GM23338 (cell line): Measurements from ENCODE around the gene UAP1. TPM values are rescaled to one million over a fixed set of nuclear protein-coding genes. Genes with fewer than 3 reads are reported as not detected.

ENCODE experiments used
- ATAC-seq: fragments of 200-7000 bp; cut with Tn5 transposase; 3 replicates; pipeline ENCODE4 v1.9.1; 2020
- DNase-seq: peaks from one replicate; pipeline ENCODE4 v3.0.0-alpha.2; 2015; ENCODE audit warnings: low spot score
- H2AFZ ChIP-seq: fragments of 200-600 bp; sonication (generic); 2 replicates; pipeline ENCODE4 v1.8.0; 2016; ENCODE audit warnings: antibody characterized with exemption, mild to moderate bottlenecking, moderate library complexity
- H3F3A ChIP-seq: fragments of 200-600 bp; sonication (generic); replicated peaks from 2 replicates; pipeline ENCODE4 v1.8.0; 2017; ENCODE audit warnings: antibody characterized with exemption, mixed run types, low read depth
- H3K27ac ChIP-seq: fragments of 200-600 bp; sonication (generic); 2 replicates; pipeline ENCODE4 v1.6.1; 2016; ENCODE audit warnings: low read depth
- H3K27me3 ChIP-seq: fragments of 200-600 bp; sonication (generic); 2 replicates; pipeline ENCODE4 v1.8.0; 2016; ENCODE audit warnings: mild to moderate bottlenecking, mixed run types, moderate library complexity; ENCODE audit not compliant: insufficient read depth
- H3K36me3 ChIP-seq: fragments of 200-600 bp; sonication (generic); 2 replicates; pipeline ENCODE4 v1.8.0; 2016; ENCODE audit warnings: mild to moderate bottlenecking; ENCODE audit not compliant: insufficient read depth
- H3K4me1 ChIP-seq: fragments of 200-600 bp; sonication (generic); 2 replicates; pipeline ENCODE4 v1.8.0; 2016; ENCODE audit warnings: mild to moderate bottlenecking, moderate library complexity; ENCODE audit not compliant: insufficient read depth
- H3K4me2 ChIP-seq: fragments of 200-600 bp; sonication (generic); 2 replicates; pipeline ENCODE4 v1.7.1; 2017; ENCODE audit warnings: mixed run types
- H3K4me3 ChIP-seq: fragments of 200-600 bp; sonication (generic); 2 replicates; pipeline ENCODE4 v1.6.1; 2016; ENCODE audit warnings: mixed run types
- H3K79me2 ChIP-seq: fragments of 200-600 bp; sonication (generic); replicated peaks from 2 replicates; pipeline ENCODE4 v1.8.0; 2017; ENCODE audit warnings: mild to moderate bottlenecking; ENCODE audit not compliant: insufficient read depth
- H3K9me2 ChIP-seq: fragments of 200-600 bp; sonication (generic); 2 replicates; pipeline ENCODE4 v1.8.0; 2017; ENCODE audit not compliant: insufficient read depth
- H4K20me1 ChIP-seq: fragments of 200-600 bp; sonication (generic); replicated peaks from 2 replicates; pipeline ENCODE4 v1.8.0; 2017; ENCODE audit warnings: mild to moderate bottlenecking; ENCODE audit not compliant: insufficient read depth
- H3K27ac Mint-ChIP-seq: 2 replicates; pipeline ENCODE4 v1.8.0; 2020; ENCODE audit warnings: inconsistent platforms, mild to moderate bottlenecking, moderate library complexity, mixed read lengths
- H3K27me3 Mint-ChIP-seq: 3 replicates; pipeline ENCODE4 v1.8.0; 2022; ENCODE audit warnings: low read depth, mild to moderate bottlenecking, moderate library complexity, mixed read lengths, inconsistent platforms; ENCODE audit not compliant: insufficient read depth, poor library complexity
- H3K36me3 Mint-ChIP-seq: 3 replicates; pipeline ENCODE4 v1.8.0; 2021; ENCODE audit warnings: low read depth, mild to moderate bottlenecking, inconsistent platforms, moderate library complexity, mixed read lengths
- H3K4me1 Mint-ChIP-seq: 3 replicates; pipeline ENCODE4 v1.8.0; 2020; ENCODE audit warnings: mild to moderate bottlenecking, inconsistent platforms, mixed read lengths
- H3K4me3 Mint-ChIP-seq: 3 replicates; pipeline ENCODE4 v1.8.0; 2021; ENCODE audit warnings: moderate library complexity, mild to moderate bottlenecking, inconsistent platforms, mixed read lengths
- H3K9me3 Mint-ChIP-seq: 3 replicates; pipeline ENCODE4 v1.8.0; 2020; ENCODE audit warnings: moderate library complexity, mild to moderate bottlenecking, inconsistent platforms, mixed read lengths
- CREB1 ChIP-seq: fragments of 250-450 bp; sonication (Bioruptor Pico); IDR thresholded peaks from 2 replicates; pipeline ENCODE4 v1.5.0; 2020; ENCODE audit warnings: low read depth, mild to moderate bottlenecking, moderate library complexity
- EZH2 ChIP-seq: fragments of 200-600 bp; sonication (generic); IDR thresholded peaks from one replicate; pipeline ENCODE4 v1.8.0; 2017; ENCODE audit warnings: antibody characterized with exemption, mild to moderate bottlenecking, low read depth; ENCODE audit not compliant: unreplicated experiment
- EZH2phosphoT487 ChIP-seq: fragments of 200-600 bp; sonication (generic); IDR thresholded peaks from one replicate; pipeline ENCODE4 v1.8.1; 2018; ENCODE audit warnings: antibody characterized with exemption; ENCODE audit not compliant: unreplicated experiment
- JUNB ChIP-seq: IDR thresholded peaks from one replicate; pipeline ENCODE4 v1.6.1; 2016; ENCODE audit warnings: antibody characterized with exemption; ENCODE audit not compliant: unreplicated experiment
- NANOG ChIP-seq: IDR thresholded peaks from 2 replicates; pipeline ENCODE4 v1.6.1; 2016; ENCODE audit warnings: antibody characterized with exemption, borderline replicate concordance
- STAT1 ChIP-seq: IDR thresholded peaks from one replicate; pipeline ENCODE4 v1.6.1; 2016; ENCODE audit warnings: antibody characterized with exemption; ENCODE audit not compliant: unreplicated experiment
- ZNF331 ChIP-seq: fragments of 250-450 bp; sonication (Bioruptor Pico); IDR thresholded peaks from 2 replicates; pipeline ENCODE4 v1.5.0; 2020; ENCODE audit warnings: low read depth, mild to moderate bottlenecking, moderate library complexity
- polyA plus RNA-seq: library from polyadenylated mRNA; unstranded; fragments of >200 nt; fragmentation: Nextera tagmentation; extraction: Ambion mirVana; gene quantifications from 2 replicates; pipeline ENCODE4 v1.2.1, GENCODE V29; 2016
- total RNA-seq: library from RNA; depleted of rRNA; stranded (reverse); fragments of >200 nt; shearing (Covaris generic); gene quantifications from 2 replicates; pipeline ENCODE4 v1.2.3, GENCODE V29; 2014
- TF ChIP-seq, protein P1 (sequence below): IDR thresholded peaks from one replicate; pipeline ENCODE4 v1.6.1; 2018; ENCODE audit warnings: antibody characterized with exemption; ENCODE audit not compliant: unreplicated experiment
- TF ChIP-seq, protein P2 (sequence below), 2 experiments: fragments of 200-600 bp in 1 of 2; sonication (generic) in 1 of 2; conservative IDR thresholded peaks; 2 replicates each; pipeline versions ENCODE4 v1.5.1 to v1.6.1; 2016 to 2017; ENCODE audit warnings: antibody characterized with exemption in 2 of 2, low read depth in 2 of 2, mild to moderate bottlenecking in 2 of 2, moderate library complexity in 1 of 2

Gene UAP1
- total and polyA plus RNA-seq, 2 experiments from 2014 or later: 26.7 to 33.3 TPM

DNA sequence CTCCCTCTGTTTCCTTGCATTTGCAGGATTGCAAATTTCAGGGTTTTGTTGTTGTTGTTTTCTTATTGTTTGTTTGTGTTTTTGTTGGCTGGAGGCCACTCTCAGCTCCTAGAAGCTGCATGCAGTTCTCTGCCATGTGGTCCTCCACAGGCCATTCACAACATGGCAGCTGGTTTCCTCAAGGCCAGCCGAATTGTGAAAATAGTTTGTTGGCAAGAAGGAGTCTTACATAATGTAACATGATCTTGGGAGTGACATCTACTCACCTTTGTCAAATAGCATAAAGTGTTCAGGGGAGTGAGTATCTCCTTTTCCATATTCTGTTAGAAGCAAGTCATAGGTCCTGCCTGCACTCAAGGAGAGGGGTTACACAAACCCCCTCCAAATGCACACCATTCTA is 10.6 kb upstream of the UAP1 start (continued):
- TF ChIP-seq, protein P1, sequence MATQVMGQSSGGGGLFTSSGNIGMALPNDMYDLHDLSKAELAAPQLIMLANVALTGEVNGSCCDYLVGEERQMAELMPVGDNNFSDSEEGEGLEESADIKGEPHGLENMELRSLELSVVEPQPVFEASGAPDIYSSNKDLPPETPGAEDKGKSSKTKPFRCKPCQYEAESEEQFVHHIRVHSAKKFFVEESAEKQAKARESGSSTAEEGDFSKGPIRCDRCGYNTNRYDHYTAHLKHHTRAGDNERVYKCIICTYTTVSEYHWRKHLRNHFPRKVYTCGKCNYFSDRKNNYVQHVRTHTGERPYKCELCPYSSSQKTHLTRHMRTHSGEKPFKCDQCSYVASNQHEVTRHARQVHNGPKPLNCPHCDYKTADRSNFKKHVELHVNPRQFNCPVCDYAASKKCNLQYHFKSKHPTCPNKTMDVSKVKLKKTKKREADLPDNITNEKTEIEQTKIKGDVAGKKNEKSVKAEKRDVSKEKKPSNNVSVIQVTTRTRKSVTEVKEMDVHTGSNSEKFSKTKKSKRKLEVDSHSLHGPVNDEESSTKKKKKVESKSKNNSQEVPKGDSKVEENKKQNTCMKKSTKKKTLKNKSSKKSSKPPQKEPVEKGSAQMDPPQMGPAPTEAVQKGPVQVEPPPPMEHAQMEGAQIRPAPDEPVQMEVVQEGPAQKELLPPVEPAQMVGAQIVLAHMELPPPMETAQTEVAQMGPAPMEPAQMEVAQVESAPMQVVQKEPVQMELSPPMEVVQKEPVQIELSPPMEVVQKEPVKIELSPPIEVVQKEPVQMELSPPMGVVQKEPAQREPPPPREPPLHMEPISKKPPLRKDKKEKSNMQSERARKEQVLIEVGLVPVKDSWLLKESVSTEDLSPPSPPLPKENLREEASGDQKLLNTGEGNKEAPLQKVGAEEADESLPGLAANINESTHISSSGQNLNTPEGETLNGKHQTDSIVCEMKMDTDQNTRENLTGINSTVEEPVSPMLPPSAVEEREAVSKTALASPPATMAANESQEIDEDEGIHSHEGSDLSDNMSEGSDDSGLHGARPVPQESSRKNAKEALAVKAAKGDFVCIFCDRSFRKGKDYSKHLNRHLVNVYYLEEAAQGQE: no peak
- TF ChIP-seq CREB1 (CRISPR knock-in tag): no peak
- TF ChIP-seq EZH2phosphoT487: no peak
- TF ChIP-seq, protein P2, sequence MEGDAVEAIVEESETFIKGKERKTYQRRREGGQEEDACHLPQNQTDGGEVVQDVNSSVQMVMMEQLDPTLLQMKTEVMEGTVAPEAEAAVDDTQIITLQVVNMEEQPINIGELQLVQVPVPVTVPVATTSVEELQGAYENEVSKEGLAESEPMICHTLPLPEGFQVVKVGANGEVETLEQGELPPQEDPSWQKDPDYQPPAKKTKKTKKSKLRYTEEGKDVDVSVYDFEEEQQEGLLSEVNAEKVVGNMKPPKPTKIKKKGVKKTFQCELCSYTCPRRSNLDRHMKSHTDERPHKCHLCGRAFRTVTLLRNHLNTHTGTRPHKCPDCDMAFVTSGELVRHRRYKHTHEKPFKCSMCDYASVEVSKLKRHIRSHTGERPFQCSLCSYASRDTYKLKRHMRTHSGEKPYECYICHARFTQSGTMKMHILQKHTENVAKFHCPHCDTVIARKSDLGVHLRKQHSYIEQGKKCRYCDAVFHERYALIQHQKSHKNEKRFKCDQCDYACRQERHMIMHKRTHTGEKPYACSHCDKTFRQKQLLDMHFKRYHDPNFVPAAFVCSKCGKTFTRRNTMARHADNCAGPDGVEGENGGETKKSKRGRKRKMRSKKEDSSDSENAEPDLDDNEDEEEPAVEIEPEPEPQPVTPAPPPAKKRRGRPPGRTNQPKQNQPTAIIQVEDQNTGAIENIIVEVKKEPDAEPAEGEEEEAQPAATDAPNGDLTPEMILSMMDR (conservative IDR thresholded peaks at IDR 0.05; ENCODE audit: low read depth in 2 of 2): no peak
- no peak for TF ChIP-seq EZH2
- no peak for TF ChIP-seq ZNF331 (CRISPR knock-in tag)

DNA sequence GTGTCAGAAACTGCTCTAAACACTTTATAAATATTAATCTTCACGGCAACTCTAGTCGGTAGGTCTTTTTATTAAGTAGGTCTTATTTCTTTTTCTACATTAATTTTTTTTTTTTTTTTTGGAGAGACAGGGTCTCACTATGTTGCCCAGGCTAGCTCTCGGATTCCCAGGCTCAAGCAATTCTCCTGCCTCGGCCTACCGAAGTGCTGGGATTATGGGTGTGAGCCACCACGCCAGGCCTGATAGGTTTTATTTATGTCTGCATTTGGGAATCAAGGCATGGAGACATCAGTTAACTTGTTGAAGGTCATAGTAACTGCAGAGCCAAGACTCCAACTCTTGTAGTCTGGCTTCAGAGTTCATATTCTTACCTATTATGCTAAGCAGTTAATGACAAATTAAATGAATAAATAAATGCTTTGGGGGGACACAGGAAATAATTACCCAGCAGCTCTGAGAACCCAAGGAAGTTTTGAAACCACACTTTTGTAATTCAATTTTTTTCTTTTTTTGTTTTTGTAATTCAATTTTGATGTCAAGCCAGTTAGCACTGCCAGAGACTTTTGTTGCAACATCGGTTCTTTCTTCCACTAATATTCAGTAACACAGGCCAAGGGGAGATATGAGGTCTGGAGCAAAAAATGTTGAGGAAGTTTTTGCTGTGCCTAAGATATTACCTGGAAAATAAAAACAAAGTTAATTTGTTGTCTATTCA is 9.4 kb upstream of the UAP1 start:
- no peaks in the 10 kb centered on the region for H3F3A ChIP-seq
- no peaks in the 10 kb centered on the region for H3K36me3 ChIP-seq
- Mint-ChIP-seq H3K9me3 (no peaks in the 10 kb centered on the region), H3K27me3 (peaks cover 2% of the 10 kb centered on the region), H3K36me3 (no peaks in the 10 kb centered on the region), H3K4me3 (no peak overlapping the region), H3K4me1 (peaks cover 4% of the 10 kb centered on the region; the same call in 1 of the 3 replicates), H3K27ac (no peak overlapping the region)
- no peaks in the 10 kb centered on the region for H3K4me1 ChIP-seq
- H3K4me3 ChIP-seq: no peak overlapping the region
- DNase-seq (no peak), ATAC-seq (no peak)
- no peaks in the 10 kb centered on the region for H4K20me1 ChIP-seq
- H3K9me2 ChIP-seq: 0 out of 2 replicates have a peak, but pooled peaks cover 11% of the 10 kb centered on the region
- no peaks in the 10 kb centered on the region for H3K27me3 ChIP-seq
- 0 out of 2 replicates have a peak overlapping the region, but pooled peaks have one; percentile 6 for H3K4me2 ChIP-seq
- H3K79me2 ChIP-seq: no peaks in the 10 kb centered on the region
- H2AFZ ChIP-seq: no peak overlapping the region
- H3K27ac ChIP-seq: no peak overlapping the region
- TF ChIP-seq NANOG: no peak
- TF ChIP-seq, protein P2 (conservative IDR thresholded peaks at IDR 0.05; ENCODE audit: low read depth in 2 of 2): no peak
- TF ChIP-seq CREB1 (CRISPR knock-in tag): no peak
- no peak for TF ChIP-seq ZNF331 (CRISPR knock-in tag)
- TF ChIP-seq, protein P1: no peak
- no peak for TF ChIP-seq JUNB
- no peak for TF ChIP-seq STAT1
- no peak for TF ChIP-seq EZH2
